ENCODE data around the gene PDCD4. TPM values are rescaled to one million over a fixed set of nuclear protein-coding genes. Genes with fewer than 3 reads are reported as not detected.

The PDCD4 gene
- total RNA-seq, 1 donor from 2014 or later, result 79.9 TPM

- Histone ChIP-seq H3K4me1 (ENCODE audit: insufficient read depth, low read length) (no peaks in the 10 kb centered on the region), H3K4me2 (ENCODE audit: low read length) (no peak overlapping the region), H3K36me3 (ENCODE audit: insufficient read depth, low read length) (peaks cover 10% of the 10 kb centered on the region), H2AFZ (ENCODE audit: low read depth, low read length) (no peak overlapping the region), H3K9me3 (ENCODE audit: insufficient read depth, low read depth, low read length) (no peaks in the 10 kb centered on the region), H4K20me1 (ENCODE audit: insufficient read depth, low read length) (no peaks in the 10 kb centered on the region), H3K27me3 (ENCODE audit: insufficient read depth, low read length) (no peaks in the 10 kb centered on the region), H3K9ac (ENCODE audit: low read length) (no peak overlapping the region), H3K4me3 (ENCODE audit: insufficient read depth, low read depth, low read length) (no peak overlapping the region), H3K27ac (ENCODE audit: low read depth, low read length) (no peak overlapping the region), H3K79me2 (ENCODE audit: insufficient read depth, low read length) (peaks cover 28% of the 10 kb centered on the region)
- H3K27me3 Mint-ChIP-seq (ENCODE audit: low read depth, unreplicated experiment), result no peaks in the 10 kb centered on the region
- TF ChIP-seq, protein P1, sequence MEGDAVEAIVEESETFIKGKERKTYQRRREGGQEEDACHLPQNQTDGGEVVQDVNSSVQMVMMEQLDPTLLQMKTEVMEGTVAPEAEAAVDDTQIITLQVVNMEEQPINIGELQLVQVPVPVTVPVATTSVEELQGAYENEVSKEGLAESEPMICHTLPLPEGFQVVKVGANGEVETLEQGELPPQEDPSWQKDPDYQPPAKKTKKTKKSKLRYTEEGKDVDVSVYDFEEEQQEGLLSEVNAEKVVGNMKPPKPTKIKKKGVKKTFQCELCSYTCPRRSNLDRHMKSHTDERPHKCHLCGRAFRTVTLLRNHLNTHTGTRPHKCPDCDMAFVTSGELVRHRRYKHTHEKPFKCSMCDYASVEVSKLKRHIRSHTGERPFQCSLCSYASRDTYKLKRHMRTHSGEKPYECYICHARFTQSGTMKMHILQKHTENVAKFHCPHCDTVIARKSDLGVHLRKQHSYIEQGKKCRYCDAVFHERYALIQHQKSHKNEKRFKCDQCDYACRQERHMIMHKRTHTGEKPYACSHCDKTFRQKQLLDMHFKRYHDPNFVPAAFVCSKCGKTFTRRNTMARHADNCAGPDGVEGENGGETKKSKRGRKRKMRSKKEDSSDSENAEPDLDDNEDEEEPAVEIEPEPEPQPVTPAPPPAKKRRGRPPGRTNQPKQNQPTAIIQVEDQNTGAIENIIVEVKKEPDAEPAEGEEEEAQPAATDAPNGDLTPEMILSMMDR (IDR thresholded peaks at IDR 0.05; ENCODE audit: insufficient read depth, low read depth, low read length), result no peak
- TF ChIP-seq EZH2 (IDR thresholded peaks at IDR 0.05; ENCODE audit: insufficient read depth, low read length), result no peak
- peaks cover 8% of the 10 kb centered on the region for H3K4me1 Mint-ChIP-seq (ENCODE audit: low read depth, unreplicated experiment)
- no peak for DNase-seq (ENCODE audit: low read depth)
- H3K27ac Mint-ChIP-seq (ENCODE audit: unreplicated experiment), result no peak overlapping the region
- no peak overlapping the region for H3K4me3 Mint-ChIP-seq (ENCODE audit: unreplicated experiment)
- H3K9me3 Mint-ChIP-seq (ENCODE audit: unreplicated experiment), result no peaks in the 10 kb centered on the region
- peaks cover 4% of the 10 kb centered on the region for H3K36me3 Mint-ChIP-seq (ENCODE audit: low read depth, unreplicated experiment)
- no peak for FAIRE-seq
These were observed 5.1 kb downstream of the PDCD4 start for GRCh38 chr10:110876788-110877187.

GRCh38 chr10:110880012-110880411 is 8.3 kb downstream of the PDCD4 start:
- no peaks in the 10 kb centered on the region for H3K9me3 ChIP-seq (ENCODE audit: insufficient read depth, low read depth, low read length)
- DNase-seq (ENCODE audit: low read depth) (no peak), FAIRE-seq (no peak)
- no peak overlapping the region for H2AFZ ChIP-seq (ENCODE audit: low read depth, low read length)
- no peak overlapping the region for H3K9ac ChIP-seq (ENCODE audit: low read length)
- no peak overlapping the region for H3K4me3 ChIP-seq (ENCODE audit: insufficient read depth, low read depth, low read length)
- peaks cover 9% of the 10 kb centered on the region for H3K36me3 Mint-ChIP-seq (ENCODE audit: low read depth, unreplicated experiment)
- peaks cover 15% of the 10 kb centered on the region for H3K36me3 ChIP-seq (ENCODE audit: insufficient read depth, low read length)
- no peaks in the 10 kb centered on the region for H3K9me3 Mint-ChIP-seq (ENCODE audit: unreplicated experiment)
- no peak overlapping the region for H3K27ac Mint-ChIP-seq (ENCODE audit: unreplicated experiment)
- H3K4me3 Mint-ChIP-seq (ENCODE audit: unreplicated experiment), result no peak overlapping the region
- no peaks in the 10 kb centered on the region for H3K27me3 ChIP-seq (ENCODE audit: insufficient read depth, low read length)
- no peaks in the 10 kb centered on the region for H3K79me2 ChIP-seq (ENCODE audit: insufficient read depth, low read length)
- no peaks in the 10 kb centered on the region for H4K20me1 ChIP-seq (ENCODE audit: insufficient read depth, low read length)
- no peaks in the 10 kb centered on the region for H3K27me3 Mint-ChIP-seq (ENCODE audit: low read depth, unreplicated experiment)
- H3K4me2 ChIP-seq (ENCODE audit: low read length), result no peak overlapping the region
- no peak overlapping the region for H3K27ac ChIP-seq (ENCODE audit: low read depth, low read length)
- TF ChIP-seq EZH2 (IDR thresholded peaks at IDR 0.05; ENCODE audit: insufficient read depth, low read length), result no peak
- TF ChIP-seq, protein P1 (IDR thresholded peaks at IDR 0.05; ENCODE audit: insufficient read depth, low read depth, low read length), result no peak
- peaks cover 4% of the 10 kb centered on the region for H3K4me1 Mint-ChIP-seq (ENCODE audit: low read depth, unreplicated experiment)
- H3K4me1 ChIP-seq (ENCODE audit: insufficient read depth, low read length), result no peaks in the 10 kb centered on the region

DNA sequence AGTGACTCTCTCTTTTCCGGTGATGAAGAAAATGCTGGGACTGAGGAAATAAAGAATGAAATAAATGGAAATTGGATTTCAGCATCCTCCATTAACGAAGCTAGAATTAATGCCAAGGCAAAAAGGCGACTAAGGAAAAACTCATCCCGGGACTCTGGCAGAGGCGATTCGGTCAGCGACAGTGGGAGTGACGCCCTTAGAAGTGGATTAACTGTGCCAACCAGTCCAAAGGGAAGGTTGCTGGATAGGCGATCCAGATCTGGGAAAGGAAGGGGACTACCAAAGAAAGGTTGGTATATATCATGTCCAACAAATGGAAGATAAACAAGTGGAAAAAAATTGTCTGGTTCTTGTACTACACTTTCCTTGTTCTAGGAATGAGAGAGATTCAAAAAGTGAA is 9.5 kb downstream of the PDCD4 start:
- FAIRE-seq (no peak), DNase-seq (ENCODE audit: low read depth) (no peak)
- H3K4me3 ChIP-seq (ENCODE audit: insufficient read depth, low read depth, low read length), result no peak overlapping the region
- no peaks in the 10 kb centered on the region for H3K27me3 ChIP-seq (ENCODE audit: insufficient read depth, low read length)
- H3K36me3 Mint-ChIP-seq (ENCODE audit: low read depth, unreplicated experiment), result peaks cover 10% of the 10 kb centered on the region
- H4K20me1 ChIP-seq (ENCODE audit: insufficient read depth, low read length), result no peaks in the 10 kb centered on the region
- H3K4me1 Mint-ChIP-seq (ENCODE audit: low read depth, unreplicated experiment), result peaks cover 4% of the 10 kb centered on the region
- H3K27ac ChIP-seq (ENCODE audit: low read depth, low read length), result no peak overlapping the region
- no peak overlapping the region for H3K4me3 Mint-ChIP-seq (ENCODE audit: unreplicated experiment)
- no peaks in the 10 kb centered on the region for H3K9me3 Mint-ChIP-seq (ENCODE audit: unreplicated experiment)
- H3K27ac Mint-ChIP-seq (ENCODE audit: unreplicated experiment), result no peak overlapping the region
- no peaks in the 10 kb centered on the region for H3K9me3 ChIP-seq (ENCODE audit: insufficient read depth, low read depth, low read length)
- H3K79me2 ChIP-seq (ENCODE audit: insufficient read depth, low read length), result no peaks in the 10 kb centered on the region
- TF ChIP-seq, protein P1 (IDR thresholded peaks at IDR 0.05; ENCODE audit: insufficient read depth, low read depth, low read length), result no peak
- no peak for TF ChIP-seq EZH2 (IDR thresholded peaks at IDR 0.05; ENCODE audit: insufficient read depth, low read length)
- peaks cover 16% of the 10 kb centered on the region for H3K36me3 ChIP-seq (ENCODE audit: insufficient read depth, low read length)
- H3K4me2 ChIP-seq (ENCODE audit: low read length), result no peak overlapping the region
- H3K9ac ChIP-seq (ENCODE audit: low read length), result no peak overlapping the region
- H3K4me1 ChIP-seq (ENCODE audit: insufficient read depth, low read length), result peaks cover 4% of the 10 kb centered on the region
- no peak overlapping the region for H2AFZ ChIP-seq (ENCODE audit: low read depth, low read length)
- no peaks in the 10 kb centered on the region for H3K27me3 Mint-ChIP-seq (ENCODE audit: low read depth, unreplicated experiment)

Measured in astrocyte (in vitro differentiated cells and primary cell).